GM19455 (cell line): ENCODE measurements around the gene KRTAP9-6.
"Not testable (repeated sequence)": the region's sequence is repeated elsewhere in the genome, so short reads cannot be mapped to it uniquely, and the experiment has no call there.

Experiments used
- ATAC-seq: cut with Tn5 transposase; IDR thresholded peaks from one replicate; pipeline ENCODE4 v1.9.1; 2021; ENCODE audit not compliant: unreplicated experiment

Gene KRTAP9-6

DNA sequence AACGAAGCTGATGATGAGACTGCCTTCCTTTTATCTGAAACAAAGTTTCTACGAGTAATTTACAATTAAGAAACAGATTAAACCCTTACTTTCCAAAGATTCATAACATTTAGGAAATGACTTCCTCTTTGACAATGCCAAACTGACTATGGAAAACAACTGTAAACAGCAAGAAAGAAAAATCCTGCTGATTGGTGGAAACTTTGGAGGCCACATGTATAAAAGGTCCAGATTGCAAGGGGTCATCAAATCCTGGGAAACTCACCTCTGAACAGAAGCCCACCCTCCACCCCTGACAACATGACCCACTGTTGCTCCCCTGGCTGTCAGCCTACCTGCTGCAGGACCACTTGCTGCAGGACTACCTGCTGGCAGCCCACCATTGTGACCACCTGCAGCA is at the start of gene KRTAP9-6:
KRTAP9-6 (plus strand) TSS at position 301 of the 400 bp plus-strand sequence; CDS start at position 301, 0 bp downstream.
- no peak for ATAC-seq

GRCh38 chr17:41215681-41216080 is 49.5 kb upstream of the KRTAP9-6 start:
- no peak for ATAC-seq

- no peak for ATAC-seq
Observed at GRCh38 chr17:41223821-41224220, 41.4 kb upstream of the KRTAP9-6 start.

DNA sequence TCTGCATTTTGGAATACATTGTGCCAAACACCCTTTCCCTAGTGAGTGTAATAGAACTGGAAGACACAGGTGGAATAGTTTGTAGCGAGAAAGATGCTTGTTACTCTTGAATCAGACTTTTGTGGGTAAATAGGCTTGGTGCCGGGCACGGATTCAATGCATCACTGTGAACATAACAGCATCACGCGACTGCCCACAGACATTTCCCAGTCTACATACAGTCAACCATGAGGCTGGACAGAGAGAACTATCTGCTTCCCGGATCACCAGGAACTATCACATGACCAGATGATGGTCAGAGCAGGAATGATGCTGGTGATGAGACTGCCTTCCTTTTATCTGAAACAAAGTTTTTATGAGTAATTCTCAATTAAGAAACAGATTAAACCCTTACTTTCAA is 39.1 kb upstream of the KRTAP9-6 start:
- no peak for ATAC-seq

DNA sequence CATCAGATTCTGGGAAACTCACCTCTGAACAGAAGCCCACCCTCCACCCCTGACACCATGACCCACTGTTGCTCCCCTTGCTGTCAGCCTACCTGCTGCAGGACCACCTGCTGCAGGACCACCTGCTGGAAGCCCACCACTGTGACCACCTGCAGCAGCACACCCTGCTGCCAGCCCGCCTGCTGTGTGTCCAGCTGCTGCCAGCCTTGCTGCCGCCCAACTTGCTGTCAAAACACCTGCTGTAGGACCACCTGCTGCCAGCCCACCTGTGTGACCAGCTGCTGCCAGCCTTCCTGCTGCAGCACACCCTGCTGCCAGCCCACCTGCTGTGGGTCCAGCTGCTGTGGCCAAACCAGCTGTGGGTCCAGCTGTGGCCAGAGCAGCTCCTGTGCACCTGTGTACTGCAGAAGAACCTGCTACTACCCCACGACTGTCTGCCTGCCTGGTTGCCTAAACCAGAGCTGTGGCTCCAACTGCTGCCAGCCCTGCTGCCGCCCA is 38.5 kb upstream of the KRTAP9-6 start, which contains the start of gene KRTAP9-2:
KRTAP9-2 (plus strand) TSS at position 51 of the 498 bp plus-strand sequence; CDS start at position 58, 7 bp downstream.
- not testable (repeated sequence) for ATAC-seq

DNA sequence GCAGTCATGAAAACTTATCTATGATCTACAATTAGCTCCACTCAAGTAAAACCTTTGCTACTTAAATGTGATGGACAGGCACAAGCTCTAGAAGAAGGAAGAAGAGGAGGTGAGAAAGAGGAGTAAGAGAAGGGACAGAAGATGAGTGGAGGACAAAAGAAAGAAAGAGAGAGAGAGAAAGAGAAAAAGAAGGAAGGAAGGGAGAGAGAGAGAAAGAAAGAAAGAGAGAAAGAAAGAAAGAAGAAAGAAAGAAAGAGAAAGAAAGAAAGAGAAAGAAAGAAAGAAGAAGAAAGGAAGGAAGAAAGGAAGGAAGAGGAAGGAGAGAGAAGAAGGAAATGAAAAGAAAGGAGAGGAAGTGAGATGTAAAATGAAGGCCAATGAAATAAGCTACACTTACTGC is 35.1 kb upstream of the KRTAP9-6 start:
- ATAC-seq = no peak

GRCh38 chr17:41231731-41232130 is 33.4 kb upstream of the KRTAP9-6 start:
- no peak for ATAC-seq

DNA sequence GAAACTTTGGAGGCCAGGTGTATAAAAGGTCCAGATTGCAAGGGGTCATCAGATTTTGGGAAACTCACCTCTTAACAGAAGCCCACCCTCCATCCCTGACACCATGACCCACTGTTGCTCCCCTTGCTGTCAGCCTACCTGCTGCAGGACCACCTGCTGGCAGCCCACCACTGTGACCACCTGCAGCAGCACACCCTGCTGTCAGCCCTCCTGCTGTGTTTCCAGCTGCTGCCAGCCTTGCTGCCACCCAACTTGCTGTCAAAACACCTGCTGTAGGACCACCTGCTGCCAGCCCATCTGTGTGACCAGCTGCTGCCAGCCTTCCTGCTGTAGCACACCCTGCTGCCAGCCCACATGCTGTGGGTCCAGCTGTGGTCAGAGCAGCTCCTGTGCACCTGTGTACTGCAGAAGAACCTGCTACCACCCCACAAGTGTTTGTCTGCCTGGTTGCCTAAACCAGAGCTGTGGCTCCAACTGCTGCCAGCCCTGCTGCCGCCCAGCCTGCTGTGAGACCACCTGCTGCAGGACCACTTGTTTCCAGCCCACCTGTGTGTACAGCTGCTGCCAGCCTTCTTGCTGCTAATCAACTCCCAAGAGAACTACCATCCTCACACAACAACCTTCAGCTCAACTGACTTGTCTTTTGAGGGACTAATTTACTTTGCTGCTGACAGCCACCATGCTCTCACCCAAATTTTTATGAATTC is 32.6 kb upstream of the KRTAP9-6 start, which contains the start of gene KRTAP9-3:
KRTAP9-3 (plus strand) TSS at position 51 of the 707 bp plus-strand sequence; CDS start at position 104, 53 bp downstream.
- ATAC-seq = not testable (repeated sequence)

DNA sequence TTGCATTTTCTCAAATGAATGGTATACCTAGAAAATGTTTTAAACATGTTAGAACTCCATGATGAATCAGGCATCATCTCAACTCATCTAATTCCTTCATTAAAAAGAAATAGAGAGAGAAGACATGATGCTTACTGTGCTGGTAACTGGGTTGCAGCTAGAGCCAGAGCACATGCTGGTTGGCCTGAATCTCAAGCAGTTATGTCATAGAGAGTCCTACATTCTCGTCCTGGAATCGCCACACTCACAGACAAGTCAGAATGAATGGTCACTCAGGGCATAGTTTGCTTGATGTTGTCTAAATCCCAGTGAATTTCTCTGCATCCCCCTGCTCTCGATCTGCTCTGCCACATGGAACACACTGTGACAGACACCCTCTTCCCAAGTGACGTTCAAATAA is 28.1 kb upstream of the KRTAP9-6 start:
- not testable (repeated sequence) for ATAC-seq

- not testable (repeated sequence) for ATAC-seq
Observed at GRCh38 chr17:41237949-41238437, 27.2 kb upstream of the KRTAP9-6 start, which contains the start of gene KRTAP9-8. KRTAP9-8 (plus strand) TSS chr17:41237999; CDS start chr17:41238052, 53 bp downstream.

DNA sequence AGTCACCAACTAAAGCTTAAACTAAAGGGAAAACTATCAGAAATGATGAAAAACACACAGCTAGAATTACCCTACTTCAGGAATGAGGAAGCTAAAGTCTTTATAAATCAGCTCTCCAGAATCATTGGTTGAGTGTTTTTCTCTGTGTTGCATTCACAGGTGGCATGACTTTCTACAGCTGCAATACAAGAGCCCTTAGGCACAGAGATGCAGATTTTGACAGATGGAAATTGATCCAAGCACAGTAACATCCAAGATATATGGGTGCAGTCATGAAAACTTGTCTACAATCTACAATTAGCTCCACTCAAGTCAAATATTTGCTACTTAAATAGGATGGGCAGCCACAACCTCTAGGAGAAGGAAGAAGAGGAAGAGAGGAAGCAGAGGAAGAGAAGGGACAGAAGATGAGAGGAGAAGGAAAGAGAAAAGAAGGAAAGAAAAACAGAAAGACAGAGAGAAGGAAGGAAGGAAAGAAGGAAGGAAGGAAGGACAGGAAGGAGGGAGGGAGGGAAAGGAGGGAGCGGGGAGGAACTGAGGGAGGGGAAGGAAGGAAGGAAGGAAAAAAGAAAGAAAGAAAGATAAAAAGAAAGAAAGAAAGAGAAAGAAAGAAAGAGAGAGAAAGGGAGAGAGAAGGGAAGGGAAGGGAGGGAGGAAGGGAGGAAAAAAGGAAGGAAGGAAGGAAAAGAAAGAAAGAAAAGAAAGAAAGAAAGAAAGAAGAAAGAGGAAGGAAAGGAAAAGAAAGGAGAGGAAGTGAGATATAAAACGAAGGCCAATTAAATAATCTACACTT is 18.0 kb upstream of the KRTAP9-6 start:
- ATAC-seq = not testable (repeated sequence)

DNA sequence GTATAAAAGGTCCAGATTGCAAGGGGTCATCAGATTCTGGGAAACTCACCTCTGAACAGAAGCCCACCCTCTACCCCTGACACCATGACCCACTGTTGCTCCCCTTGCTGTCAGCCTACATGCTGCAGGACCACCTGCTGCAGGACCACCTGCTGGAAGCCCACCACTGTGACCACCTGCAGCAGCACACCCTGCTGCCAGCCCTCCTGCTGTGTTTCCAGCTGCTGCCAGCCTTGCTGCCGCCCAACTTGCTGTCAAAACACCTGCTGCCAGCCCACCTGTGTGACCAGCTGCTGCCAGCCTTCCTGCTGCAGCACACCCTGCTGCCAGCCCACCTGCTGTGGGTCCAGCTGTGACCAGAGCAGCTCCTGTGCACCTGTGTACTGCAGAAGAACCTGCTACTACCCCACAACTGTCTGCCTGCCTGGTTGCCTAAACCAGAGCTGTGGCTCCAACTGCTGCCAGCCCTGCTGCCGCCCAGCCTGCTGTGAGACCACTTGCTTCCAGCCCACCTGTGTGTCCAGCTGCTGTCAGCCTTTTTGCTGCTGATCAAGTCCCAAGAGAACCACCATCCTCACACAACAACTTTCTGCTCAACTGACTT is 15.4 kb upstream of the KRTAP9-6 start, which contains the start of gene KRTAP9-4:
KRTAP9-4 (plus strand) TSS at position 51 of the 604 bp plus-strand sequence; CDS start at position 85, 34 bp downstream.
- not testable (repeated sequence) for ATAC-seq

DNA sequence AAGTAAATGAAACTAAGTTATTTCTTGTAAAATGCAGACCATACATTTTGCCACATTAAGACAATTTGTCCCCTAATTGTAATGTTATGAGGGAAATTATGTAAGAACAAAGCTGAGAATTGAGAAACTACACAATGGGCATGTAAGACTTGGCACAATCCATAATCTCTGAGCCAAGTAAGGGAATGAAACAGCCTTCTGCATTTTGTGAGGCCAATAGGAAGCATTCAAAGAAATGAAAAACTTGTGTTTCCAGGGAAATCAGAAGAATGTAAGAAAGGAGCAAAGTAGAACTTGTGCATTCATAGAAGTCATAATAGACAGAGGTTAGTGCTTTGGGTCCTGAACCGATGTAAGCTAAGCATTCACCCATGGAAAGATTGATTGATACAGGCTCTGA is 13.9 kb upstream of the KRTAP9-6 start:
- no peak for ATAC-seq

- ATAC-seq = no peak
Observed at GRCh38 chr17:41254861-41255260, 10.3 kb upstream of the KRTAP9-6 start.

GRCh38 chr17:41255381-41256290 is 9.5 kb upstream of the KRTAP9-6 start, which contains the start of gene KRTAP9-9:
KRTAP9-9 (plus strand) TSS chr17:41255384.
- ATAC-seq = not testable (repeated sequence)

DNA sequence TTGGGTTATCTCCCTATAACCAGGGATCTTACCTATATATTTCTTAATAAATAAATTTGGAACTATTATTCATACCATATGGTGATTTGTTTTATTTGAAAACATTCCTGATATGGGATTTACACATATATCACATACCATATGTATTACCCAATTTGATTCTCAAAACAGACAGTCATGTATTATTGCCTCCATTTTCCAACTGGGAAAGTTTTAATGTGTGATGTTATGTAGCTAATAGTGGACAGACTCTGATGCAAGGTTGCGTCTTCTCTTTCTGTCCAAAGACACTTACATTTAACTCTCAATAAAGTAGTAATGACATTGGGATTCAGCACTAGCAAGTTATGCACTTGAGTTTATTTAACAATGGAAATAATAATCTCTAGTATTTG is 8.9 kb upstream of the KRTAP9-6 start:
- no peak for ATAC-seq

GRCh38 chr17:41258406-41258805 is 6.8 kb upstream of the KRTAP9-6 start:
- no peak for ATAC-seq

DNA sequence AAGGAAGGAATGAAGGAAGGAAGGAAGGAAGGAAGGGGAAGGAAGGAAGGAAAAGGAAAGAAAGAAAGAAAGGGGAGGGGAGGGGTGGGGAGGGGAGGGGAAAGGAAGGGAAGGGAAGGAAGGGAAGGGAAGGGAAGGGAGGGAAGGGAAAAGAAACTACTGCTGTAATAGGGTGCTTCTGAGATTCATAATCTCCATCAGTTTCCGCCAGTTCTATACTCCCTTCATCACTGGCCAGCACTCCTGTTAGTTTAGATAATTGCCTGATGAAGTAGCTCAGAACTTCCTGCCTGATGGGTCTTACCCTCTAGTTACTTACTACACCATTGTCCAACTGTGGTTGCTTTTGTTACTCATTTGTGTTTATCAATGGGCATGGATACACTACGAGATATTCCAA is 2.0 kb upstream of the KRTAP9-6 start:
- no peak for ATAC-seq

- no peak for ATAC-seq
Observed at GRCh38 chr17:41264599-41264998, 579 bp upstream of the KRTAP9-6 start.

- no peak for ATAC-seq
Observed at GRCh38 chr17:41267711-41268110, 2.5 kb downstream of the KRTAP9-6 start.
